Loucy (cell line): Measurements from ENCODE around the gene MAT2A.

ENCODE experiments used
- H2AFZ ChIP-seq: fragments of 200-600 bp; sonication (generic); 2 replicates; pipeline ENCODE4 v1.6.0; 2016; ENCODE audit warnings: antibody characterized with exemption, mild to moderate bottlenecking, low read length, moderate library complexity
- H3F3A ChIP-seq: fragments of 200-600 bp; 2 replicates; pipeline ENCODE4 v1.6.0; 2016; ENCODE audit warnings: antibody characterized with exemption, low read depth, mild to moderate bottlenecking
- H3K27me3 ChIP-seq: fragments of 200-600 bp; sonication (generic); 2 replicates; pipeline ENCODE4 v1.6.1; 2014; ENCODE audit warnings: low read length, mild to moderate bottlenecking; ENCODE audit not compliant: insufficient read depth, poor library complexity, severe bottlenecking
- H3K36me3 ChIP-seq: fragments of 200-600 bp; sonication (generic); 2 replicates; pipeline ENCODE4 v1.6.1; 2016; ENCODE audit warnings: low read length; ENCODE audit not compliant: insufficient read depth
- H3K4me1 ChIP-seq: fragments of 200-600 bp; sonication (generic); 2 replicates; pipeline ENCODE4 v1.5.1; 2014; ENCODE audit warnings: low read length, mild to moderate bottlenecking; ENCODE audit not compliant: insufficient read depth, poor library complexity, severe bottlenecking
- H3K4me2 ChIP-seq: fragments of 200-600 bp; sonication (generic); 2 replicates; pipeline ENCODE4 v1.6.0; 2014; ENCODE audit warnings: antibody characterized with exemption, low read length, low read depth, mild to moderate bottlenecking; ENCODE audit not compliant: poor library complexity, severe bottlenecking
- H3K4me3 ChIP-seq: fragments of 200-600 bp; sonication (generic); 2 replicates; pipeline ENCODE4 v1.5.1; 2014; ENCODE audit warnings: low read length, mild to moderate bottlenecking, mixed read lengths; ENCODE audit not compliant: poor library complexity, severe bottlenecking
- H3K79me2 ChIP-seq: fragments of 200-600 bp; sonication (generic); 2 replicates; pipeline ENCODE4 v1.6.1; 2014; ENCODE audit warnings: low read length; ENCODE audit not compliant: insufficient read depth
- H3K9ac ChIP-seq: fragments of 200-600 bp; sonication (generic); 2 replicates; pipeline ENCODE4 v1.6.0; 2014; ENCODE audit warnings: mild to moderate bottlenecking, low read depth, low read length, moderate library complexity; ENCODE audit not compliant: poor library complexity, severe bottlenecking
- H3K9me2 ChIP-seq: fragments of 200-600 bp; sonication (generic); replicated peaks from 2 replicates; pipeline ENCODE4 v1.6.1; 2016; ENCODE audit warnings: low read depth, low read length, mixed read lengths
- H3K9me3 ChIP-seq: fragments of 200-600 bp; sonication (generic); 2 replicates; pipeline ENCODE4 v1.6.1; 2014; ENCODE audit warnings: mild to moderate bottlenecking, antibody characterized with exemption, low read length, low read depth; ENCODE audit not compliant: insufficient read depth
- H4K20me1 ChIP-seq: fragments of 200-600 bp; sonication (generic); 2 replicates; pipeline ENCODE4 v1.6.0; 2014; ENCODE audit warnings: antibody characterized with exemption, low read length, mild to moderate bottlenecking; ENCODE audit not compliant: insufficient read depth, poor library complexity, severe bottlenecking
- CTCF ChIP-seq: fragments of 200-600 bp; sonication (generic); conservative IDR thresholded peaks from 2 replicates; pipeline ENCODE4 v1.5.1; 2014; ENCODE audit warnings: mild to moderate bottlenecking, antibody characterized with exemption, low read length
- EZH2phosphoT487 ChIP-seq: fragments of 200-600 bp; IDR thresholded peaks from 2 replicates; pipeline ENCODE4 v1.6.1; 2018; ENCODE audit warnings: antibody characterized with exemption, mild to moderate bottlenecking, moderate library complexity, borderline replicate concordance

Gene MAT2A

GRCh38 chr2:85528355-85528754, 10.6 kb upstream of the MAT2A start:
- TF ChIP-seq CTCF (no peak), EZH2phosphoT487 (no peak)
- Histone ChIP-seq H4K20me1 (no peaks in the 10 kb centered on the region), H2AFZ (no peak overlapping the region), H3F3A (no peaks in the 10 kb centered on the region), H3K36me3 (no peaks in the 10 kb centered on the region), H3K4me1 (peaks cover 18% of the 10 kb centered on the region), H3K9ac (no peak overlapping the region), H3K9me2 (no peaks in the 10 kb centered on the region), H3K27me3 (no peaks in the 10 kb centered on the region), H3K4me2 (no peak overlapping the region), H3K9me3 (no peaks in the 10 kb centered on the region), H3K4me3 (no peak overlapping the region), H3K79me2 (no peaks in the 10 kb centered on the region)

GRCh38 chr2:85529809-85530208, 9.2 kb upstream of the MAT2A start:
- Histone ChIP-seq H4K20me1 (no peaks in the 10 kb centered on the region), H3K9ac (no peak overlapping the region), H3K4me3 (no peak overlapping the region), H3K79me2 (no peaks in the 10 kb centered on the region), H3K4me2 (no peak overlapping the region), H3K27me3 (no peaks in the 10 kb centered on the region), H3K4me1 (peaks cover 16% of the 10 kb centered on the region), H2AFZ (no peak overlapping the region), H3K9me2 (no peaks in the 10 kb centered on the region), H3F3A (no peaks in the 10 kb centered on the region), H3K9me3 (no peaks in the 10 kb centered on the region), H3K36me3 (no peaks in the 10 kb centered on the region)
- TF ChIP-seq CTCF (no peak), EZH2phosphoT487 (no peak)

- H3K4me1 ChIP-seq, result peaks cover 19% of the 10 kb centered on the region
- no peaks in the 10 kb centered on the region for H3K9me3 ChIP-seq
- H3K36me3 ChIP-seq, result no peaks in the 10 kb centered on the region
- peaks cover 15% of the 10 kb centered on the region for H3K79me2 ChIP-seq
- no peak overlapping the region for H3K4me3 ChIP-seq
- H2AFZ ChIP-seq, result no peak overlapping the region
- no peak overlapping the region for H3K9ac ChIP-seq
- H4K20me1 ChIP-seq, result no peaks in the 10 kb centered on the region
- TF ChIP-seq EZH2phosphoT487 (no peak), CTCF (no peak)
- H3K4me2 ChIP-seq, result no peak overlapping the region
- no peaks in the 10 kb centered on the region for H3K9me2 ChIP-seq
- H3F3A ChIP-seq, result no peaks in the 10 kb centered on the region
- no peaks in the 10 kb centered on the region for H3K27me3 ChIP-seq
Observed at GRCh38 chr2:85531589-85531988, 7.4 kb upstream of the MAT2A start.
